ENCODE measurements around the gene ATP9B. TPM values are rescaled to one million over a fixed set of nuclear protein-coding genes. Genes with fewer than 3 reads are reported as not detected.

ATP9B gene
- polyA plus RNA-seq, 1 of the 3 experiments (the other 2 are of a cell fraction): 11.2 TPM

GRCh38 chr18:79100944-79101343, 31.8 kb downstream of the ATP9B start:
- POLR2A ChIA-PET: no interaction called here
- 81% methylated on average over 2 of the region's 2 CpGs for WGBS (ENCODE audit: low lambda C conversion rate)
- Histone ChIP-seq H3K9ac (no peak overlapping the region), H3K4me2 (no peak overlapping the region), H3K9me2 (no peaks in the 10 kb centered on the region), H3K9me3 (no peaks in the 10 kb centered on the region), H3K4me3 (ENCODE audit: low read depth in 2 of 2, low read length in 1 of 2) (no peak overlapping the region), H3K27me3 (ENCODE audit: insufficient read depth) (no peaks in the 10 kb centered on the region), H2AFZ (ENCODE audit: low read depth) (no peak overlapping the region), H3F3A (replicated peaks; ENCODE audit: insufficient read depth) (no peaks in the 10 kb centered on the region), H3K79me2 (ENCODE audit: insufficient read depth) (peaks cover 14% of the 10 kb centered on the region; the same call in 1 of the 2 replicates), H3K4me1 (ENCODE audit: control insufficient read depth in 1 of 2, insufficient read depth in 2 of 2, low read depth in 1 of 2, low read length in 1 of 2) (no peaks in the 10 kb centered on the region), H4K20me1 (ENCODE audit: insufficient read depth) (no peaks in the 10 kb centered on the region), H3K36me3 (replicated peaks in 1 of 2; ENCODE audit: control insufficient read depth in 1 of 2, insufficient read depth in 2 of 2, low read length in 1 of 2) (peaks cover 0 to 24% of the 10 kb centered on the region in 2 experiments), H3K27ac (ENCODE audit: low read depth in 2 of 2, low read length in 1 of 2) (no peak overlapping the region)
- CTCF ChIA-PET: no interaction called here
- no peak for DNase-seq
- TF ChIP-seq USF1 (IDR thresholded peaks at IDR 0.05; ENCODE audit: borderline replicate concordance, low read depth) (no peak), RFX5 (IDR thresholded peaks at IDR 0.05; ENCODE audit: low read length) (no peak), FOXJ3 (CRISPR knock-in tag; IDR thresholded peaks at IDR 0.05) (no peak), USF2 (IDR thresholded peaks at IDR 0.05; ENCODE audit: borderline replicate concordance, low read depth, low read length) (no peak), MXI1 (IDR thresholded peaks at IDR 0.05; ENCODE audit: low read depth, low read length) (no peak)

- Histone ChIP-seq H3K4me1 (ENCODE audit: control insufficient read depth in 1 of 2, insufficient read depth in 2 of 2, low read depth in 1 of 2, low read length in 1 of 2) (no peaks in the 10 kb centered on the region), H2AFZ (ENCODE audit: low read depth) (no peak overlapping the region), H3K27ac (ENCODE audit: low read depth in 2 of 2, low read length in 1 of 2) (no peak overlapping the region), H4K20me1 (ENCODE audit: insufficient read depth) (no peaks in the 10 kb centered on the region), H3K27me3 (ENCODE audit: insufficient read depth) (no peaks in the 10 kb centered on the region), H3K4me3 (ENCODE audit: low read depth in 2 of 2, low read length in 1 of 2) (no peak overlapping the region), H3K79me2 (ENCODE audit: insufficient read depth) (peaks cover 12% of the 10 kb centered on the region; the same call in 1 of the 2 replicates), H3K36me3 (replicated peaks in 1 of 2; ENCODE audit: control insufficient read depth in 1 of 2, insufficient read depth in 2 of 2, low read length in 1 of 2) (peaks cover 2 to 18% of the 10 kb centered on the region in 2 experiments), H3F3A (replicated peaks; ENCODE audit: insufficient read depth) (no peaks in the 10 kb centered on the region), H3K9me3 (no peaks in the 10 kb centered on the region), H3K9ac (no peak overlapping the region), H3K4me2 (no peak overlapping the region), H3K9me2 (no peaks in the 10 kb centered on the region)
- CTCF ChIA-PET: interaction anchor here (0.9 kb wide), 1 partner anchor 9 kb away, joined by 3 read pairs; no protein-coding TSS in a partner anchor
- POLR2A ChIA-PET: no interaction called here
- 97% methylated on average over 5 of the region's 5 CpGs for WGBS (ENCODE audit: low lambda C conversion rate)
- DNase-seq: no peak
- no peak for TF ChIP-seq ZBTB33 (IDR thresholded peaks at IDR 0.05; ENCODE audit: borderline replicate concordance, low read depth)
- TF ChIP-seq YY1 (IDR thresholded peaks at IDR 0.05; ENCODE audit: low read depth): no peak
- no peak for TF ChIP-seq TCF12 (IDR thresholded peaks at IDR 0.05)
- no peak for TF ChIP-seq MXI1 (IDR thresholded peaks at IDR 0.05; ENCODE audit: low read depth, low read length)
- TF ChIP-seq TEAD4 (IDR thresholded peaks at IDR 0.05; ENCODE audit: borderline replicate concordance, insufficient read depth): no peak
- TF ChIP-seq GATA2 (CRISPR knock-in tag; IDR thresholded peaks at IDR 0.05): no peak
- no peak for TF ChIP-seq TAF1 (IDR thresholded peaks at IDR 0.05; ENCODE audit: borderline replicate concordance, low read depth, low read length)
- no peak for TF ChIP-seq REST (IDR thresholded peaks at IDR 0.05; ENCODE audit: low read depth, low read length)
- TF ChIP-seq PBX3 (IDR thresholded peaks at IDR 0.05): no peak
- no peak for TF ChIP-seq MAX (IDR thresholded peaks at IDR 0.05; ENCODE audit: low read depth)
- TF ChIP-seq RCOR1 (IDR thresholded peaks at IDR 0.05; ENCODE audit: low read length): no peak
- no peak for TF ChIP-seq POLR2AphosphoS5 (IDR thresholded peaks at IDR 0.05; ENCODE audit: low read depth, low read length)
- TF ChIP-seq EZH2phosphoT487 (IDR thresholded peaks at IDR 0.05; ENCODE audit: borderline replicate concordance, low read depth): no peak
- no peak for TF ChIP-seq JUND (IDR thresholded peaks at IDR 0.05)
- no peak for TF ChIP-seq FOXM1 (IDR thresholded peaks at IDR 0.05; ENCODE audit: low read depth)
These were observed 33.7 kb downstream of the ATP9B start for GRCh38 chr18:79102886-79103285.
